Vagina (tissue), 2 donors: ENCODE results near the gene ASAP2. TPM values are rescaled to one million over a fixed set of nuclear protein-coding genes. Genes with fewer than 3 reads are reported as not detected.

Source experiments
- DNase-seq, 2 donors: peaks; one replicate each; pipeline ENCODE4 v3.0.0-alpha.2; 2017; ENCODE audit errors: extremely low spot score in 2 of 2
- H3K27ac ChIP-seq: fragments of 200-600 bp; sonication (generic); one replicate; pipeline ENCODE4 v1.5.1; 2019
- H3K27me3 ChIP-seq: fragments of 200-600 bp; sonication (generic); one replicate; pipeline ENCODE4 v1.5.1; 2019
- H3K36me3 ChIP-seq, 2 donors: fragments of 200-600 bp; sonication (generic); one replicate each; pipeline ENCODE4 v1.5.1; 2017 to 2019
- H3K4me1 ChIP-seq: fragments of 200-600 bp; sonication (generic); one replicate; pipeline ENCODE4 v1.5.1; 2019
- H3K4me3 ChIP-seq, 2 donors: fragments of 200-600 bp; sonication (generic); 1 replicate in 1 of 2; 2 replicates in 1 of 2; pipeline ENCODE4 v1.5.1; 2016 to 2019
- H3K9me3 ChIP-seq: fragments of 200-600 bp; sonication (generic); one replicate; pipeline ENCODE4 v1.5.1; 2019
- POLR2A ChIP-seq, 2 donors: fragments of 450-650 bp; IDR thresholded peaks; one replicate each; pipeline ENCODE4 v1.6.1; 2017; ENCODE audit warnings: antibody characterized with exemption in 2 of 2, mild to moderate bottlenecking in 2 of 2, moderate library complexity in 2 of 2
- POLR2AphosphoS5 ChIP-seq, 2 donors: sonication (generic); formaldehyde crosslinking; IDR thresholded peaks; one replicate each; pipeline ENCODE4 v1.9.0; 2017; ENCODE audit warnings: antibody characterized with exemption in 2 of 2, mild to moderate bottlenecking in 2 of 2, low read depth in 1 of 2; ENCODE audit not compliant: insufficient read depth in 1 of 2
- intact Hi-C: fragments of 100-400 bp; cut with DNase I; formaldehyde crosslinking; loops from one replicate; pipeline ENCODE4 v1.15.1; 2023
- total RNA-seq: library from RNA; depleted of rRNA; stranded (reverse); fragments of >200 nt; gene quantifications from one replicate; pipeline ENCODE4 v1.2.3, GENCODE V29; 2016
- TF ChIP-seq, protein P1 (sequence below), 3 experiments: fragments of 450-650 bp in 2 of 3; fragments of 200-600 bp in 1 of 3; sonication (generic) in 1 of 3; IDR thresholded peaks; one replicate each; pipeline ENCODE4 v1.5.1; 2017 to 2019; ENCODE audit warnings: antibody characterized with exemption in 3 of 3, mild to moderate bottlenecking in 2 of 3, moderate library complexity in 2 of 3

Gene ASAP2
- total RNA-seq, 1 donor from 2014 or later: 36.3 TPM

DNA sequence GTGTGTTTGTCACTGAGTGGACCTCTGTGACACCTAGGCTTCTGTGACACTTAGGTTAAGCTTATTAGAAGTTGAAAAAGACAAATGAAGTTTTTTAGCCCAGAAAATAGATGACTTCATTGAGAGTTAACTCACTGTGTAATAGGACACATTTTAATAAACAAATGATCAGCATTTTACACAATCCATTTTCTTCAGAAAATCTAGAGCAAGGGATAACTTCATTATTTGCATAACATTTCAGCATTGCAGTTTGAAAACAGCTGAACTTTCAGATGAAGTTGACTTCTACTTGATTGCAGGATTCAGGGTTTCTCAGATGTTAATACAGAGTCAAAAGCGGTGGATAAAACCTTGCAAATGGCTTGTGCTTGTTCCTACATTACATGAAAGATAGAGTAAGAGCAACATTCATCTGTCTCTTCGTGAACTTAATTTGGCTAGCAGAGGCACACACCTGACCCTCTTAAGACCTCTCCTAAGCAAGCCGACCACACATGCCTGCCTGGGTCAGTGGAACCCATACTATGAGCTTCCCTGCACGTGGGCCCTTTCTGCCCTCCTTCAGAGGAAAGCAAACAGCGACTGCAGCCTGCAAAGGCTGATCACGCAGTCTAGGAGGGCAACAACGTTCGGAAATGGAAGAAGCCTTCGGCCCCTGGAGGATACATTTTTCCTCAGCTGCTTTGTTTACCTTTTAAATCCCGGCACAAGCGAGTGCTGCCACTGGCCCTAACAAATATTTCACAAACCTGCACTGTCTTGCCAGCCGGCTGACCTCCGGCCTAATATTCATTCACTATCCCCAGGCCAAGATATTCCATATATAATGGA is 200.1 kb downstream of the ASAP2 start:
- no peak overlapping the region for H3K4me3 ChIP-seq
- TF ChIP-seq POLR2A (IDR thresholded peaks at IDR 0.05) (no peak), POLR2AphosphoS5 (IDR thresholded peaks at IDR 0.05; ENCODE audit: insufficient read depth in 1 of 2, low read depth in 1 of 2) (no peak)
- TF ChIP-seq, protein P1, sequence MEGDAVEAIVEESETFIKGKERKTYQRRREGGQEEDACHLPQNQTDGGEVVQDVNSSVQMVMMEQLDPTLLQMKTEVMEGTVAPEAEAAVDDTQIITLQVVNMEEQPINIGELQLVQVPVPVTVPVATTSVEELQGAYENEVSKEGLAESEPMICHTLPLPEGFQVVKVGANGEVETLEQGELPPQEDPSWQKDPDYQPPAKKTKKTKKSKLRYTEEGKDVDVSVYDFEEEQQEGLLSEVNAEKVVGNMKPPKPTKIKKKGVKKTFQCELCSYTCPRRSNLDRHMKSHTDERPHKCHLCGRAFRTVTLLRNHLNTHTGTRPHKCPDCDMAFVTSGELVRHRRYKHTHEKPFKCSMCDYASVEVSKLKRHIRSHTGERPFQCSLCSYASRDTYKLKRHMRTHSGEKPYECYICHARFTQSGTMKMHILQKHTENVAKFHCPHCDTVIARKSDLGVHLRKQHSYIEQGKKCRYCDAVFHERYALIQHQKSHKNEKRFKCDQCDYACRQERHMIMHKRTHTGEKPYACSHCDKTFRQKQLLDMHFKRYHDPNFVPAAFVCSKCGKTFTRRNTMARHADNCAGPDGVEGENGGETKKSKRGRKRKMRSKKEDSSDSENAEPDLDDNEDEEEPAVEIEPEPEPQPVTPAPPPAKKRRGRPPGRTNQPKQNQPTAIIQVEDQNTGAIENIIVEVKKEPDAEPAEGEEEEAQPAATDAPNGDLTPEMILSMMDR (IDR thresholded peaks at IDR 0.05): no peak
- no peaks in the 10 kb centered on the region for H3K4me1 ChIP-seq
- no peaks in the 10 kb centered on the region for H3K27me3 ChIP-seq
- peaks cover 0 to 26% of the 10 kb centered on the region in 2 donors for H3K36me3 ChIP-seq
- intact Hi-C loops: loop anchor here (10.0 kb wide), 1 partner anchor 62 kb away; no protein-coding TSS in a partner anchor
- H3K27ac ChIP-seq: no peak overlapping the region
- DNase-seq: peak in 1 of 2 donors; percentile 74
- no peaks in the 10 kb centered on the region for H3K9me3 ChIP-seq

DNA sequence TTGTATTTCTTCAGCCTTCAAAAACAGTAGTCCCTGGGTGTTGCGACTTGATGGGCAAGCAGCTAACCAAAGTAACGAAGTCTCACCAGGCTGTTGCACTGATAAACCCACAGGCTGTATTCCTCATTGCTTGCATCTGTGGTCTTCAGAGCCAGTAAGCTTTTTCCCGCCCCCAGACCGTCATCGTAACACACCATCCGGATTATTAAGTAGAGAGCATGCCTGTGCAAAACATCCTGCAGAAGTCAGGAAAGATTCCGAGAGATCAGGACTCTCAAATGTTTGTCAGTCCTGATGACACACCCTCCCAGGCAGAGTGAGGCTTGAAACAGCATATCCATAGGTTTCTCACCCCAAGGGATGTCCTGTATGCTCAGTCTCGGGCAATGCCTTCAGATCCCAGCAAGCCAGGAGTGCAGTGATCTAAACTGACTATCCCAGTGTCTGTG is 200.8 kb downstream of the ASAP2 start:
- H3K4me3 ChIP-seq: no peak overlapping the region
- H3K27ac ChIP-seq: no peak overlapping the region
- no peaks in the 10 kb centered on the region for H3K27me3 ChIP-seq
- H3K36me3 ChIP-seq: peaks cover 0 to 30% of the 10 kb centered on the region in 2 donors
- TF ChIP-seq POLR2A (IDR thresholded peaks at IDR 0.05): no peak
- no peak for TF ChIP-seq POLR2AphosphoS5 (IDR thresholded peaks at IDR 0.05; ENCODE audit: insufficient read depth in 1 of 2, low read depth in 1 of 2)
- TF ChIP-seq, protein P1 (IDR thresholded peaks at IDR 0.05): no peak
- intact Hi-C loops: loop anchor here (10.0 kb wide), 1 partner anchor 63 kb away; no protein-coding TSS in a partner anchor
- H3K9me3 ChIP-seq: no peaks in the 10 kb centered on the region
- DNase-seq: peak in 1 of 2 donors; percentile 77
- no peaks in the 10 kb centered on the region for H3K4me1 ChIP-seq

DNA sequence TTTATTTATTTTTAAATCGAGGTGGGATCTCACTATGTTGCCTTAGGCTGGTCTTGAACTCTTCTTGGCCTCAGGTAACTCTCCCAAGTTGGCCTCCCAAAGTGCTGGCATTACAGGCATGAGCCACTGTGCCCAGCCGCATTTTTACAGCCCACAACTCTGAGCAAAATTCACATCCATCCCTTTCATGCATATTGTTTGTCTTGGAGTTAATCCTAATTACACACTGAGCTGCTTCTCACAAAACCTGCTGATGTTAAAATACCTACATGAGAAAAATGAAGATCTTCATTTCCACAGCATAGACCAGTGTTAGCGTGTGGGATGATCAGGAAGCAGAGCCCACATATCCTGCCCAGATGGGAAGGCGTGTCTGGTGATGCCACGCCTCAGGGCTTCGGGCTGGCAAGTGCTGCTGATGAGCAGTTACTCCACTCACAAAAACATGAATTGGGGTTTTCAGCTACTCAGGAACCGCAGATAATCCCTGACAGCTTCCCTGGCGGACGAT is 202.1 kb downstream of the ASAP2 start:
- no peak for TF ChIP-seq POLR2A (IDR thresholded peaks at IDR 0.05)
- TF ChIP-seq, protein P1 (IDR thresholded peaks at IDR 0.05): no peak
- no peak for TF ChIP-seq POLR2AphosphoS5 (IDR thresholded peaks at IDR 0.05; ENCODE audit: insufficient read depth in 1 of 2, low read depth in 1 of 2)
- Histone ChIP-seq H3K36me3 (peaks cover 0 to 30% of the 10 kb centered on the region in 2 donors), H3K4me3 (no peak overlapping the region), H3K27me3 (no peaks in the 10 kb centered on the region), H3K4me1 (no peaks in the 10 kb centered on the region), H3K27ac (no peak overlapping the region), H3K9me3 (no peaks in the 10 kb centered on the region)
- DNase-seq: peak in 1 of 2 donors; percentile 76
- intact Hi-C loops: loop anchor here (10.0 kb wide), 1 partner anchor 64 kb away; no protein-coding TSS in a partner anchor

DNA sequence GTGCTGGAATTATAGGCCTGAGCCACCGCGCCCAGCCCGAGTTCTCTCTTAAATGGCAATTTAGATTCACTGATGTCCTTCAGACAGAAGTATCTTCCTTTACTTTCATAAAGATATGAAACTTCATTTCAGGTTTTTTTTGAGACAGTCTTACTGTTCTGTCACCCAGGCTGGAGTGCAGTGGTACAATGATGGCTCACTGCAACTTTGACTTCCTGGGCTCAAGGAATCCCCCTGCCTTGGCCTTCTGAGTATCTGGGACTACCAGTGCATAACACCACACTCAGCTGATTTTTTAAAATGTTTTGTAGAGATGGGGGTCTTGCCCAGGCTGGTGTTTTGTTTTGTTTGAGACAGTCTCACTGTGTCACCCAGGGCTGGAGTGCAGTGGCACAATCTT is 203.5 kb downstream of the ASAP2 start:
- intact Hi-C loops: no loop called here
- no peaks in the 10 kb centered on the region for H3K4me1 ChIP-seq
- DNase-seq: no peak
- no peak overlapping the region for H3K4me3 ChIP-seq
- H3K36me3 ChIP-seq: peaks cover 0 to 30% of the 10 kb centered on the region in 2 donors
- no peak overlapping the region for H3K27ac ChIP-seq
- no peaks in the 10 kb centered on the region for H3K27me3 ChIP-seq
- no peak for TF ChIP-seq POLR2AphosphoS5 (IDR thresholded peaks at IDR 0.05; ENCODE audit: insufficient read depth in 1 of 2, low read depth in 1 of 2)
- TF ChIP-seq, protein P1 (IDR thresholded peaks at IDR 0.05): no peak
- TF ChIP-seq POLR2A (IDR thresholded peaks at IDR 0.05): no peak
- H3K9me3 ChIP-seq: no peaks in the 10 kb centered on the region
